Measurements from ENCODE around the gene PIP5K1B. TPM values are rescaled to one million over a fixed set of nuclear protein-coding genes. Genes with fewer than 3 reads are reported as not detected.

PIP5K1B gene
- total RNA-seq, 4 donors from 2014 or later: 1.2 to 2.6 (median 2.0) TPM

GRCh38 chr9:68841276-68842052 is 136.4 kb downstream of the PIP5K1B start:
- H3K9me3 ChIP-seq: no peaks in the 10 kb centered on the region
- TF ChIP-seq POLR2A (IDR thresholded peaks at IDR 0.05): no peak
- TF ChIP-seq, protein P1, sequence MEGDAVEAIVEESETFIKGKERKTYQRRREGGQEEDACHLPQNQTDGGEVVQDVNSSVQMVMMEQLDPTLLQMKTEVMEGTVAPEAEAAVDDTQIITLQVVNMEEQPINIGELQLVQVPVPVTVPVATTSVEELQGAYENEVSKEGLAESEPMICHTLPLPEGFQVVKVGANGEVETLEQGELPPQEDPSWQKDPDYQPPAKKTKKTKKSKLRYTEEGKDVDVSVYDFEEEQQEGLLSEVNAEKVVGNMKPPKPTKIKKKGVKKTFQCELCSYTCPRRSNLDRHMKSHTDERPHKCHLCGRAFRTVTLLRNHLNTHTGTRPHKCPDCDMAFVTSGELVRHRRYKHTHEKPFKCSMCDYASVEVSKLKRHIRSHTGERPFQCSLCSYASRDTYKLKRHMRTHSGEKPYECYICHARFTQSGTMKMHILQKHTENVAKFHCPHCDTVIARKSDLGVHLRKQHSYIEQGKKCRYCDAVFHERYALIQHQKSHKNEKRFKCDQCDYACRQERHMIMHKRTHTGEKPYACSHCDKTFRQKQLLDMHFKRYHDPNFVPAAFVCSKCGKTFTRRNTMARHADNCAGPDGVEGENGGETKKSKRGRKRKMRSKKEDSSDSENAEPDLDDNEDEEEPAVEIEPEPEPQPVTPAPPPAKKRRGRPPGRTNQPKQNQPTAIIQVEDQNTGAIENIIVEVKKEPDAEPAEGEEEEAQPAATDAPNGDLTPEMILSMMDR (IDR thresholded peaks at IDR 0.05 in 4 of 5, conservative IDR thresholded peaks at IDR 0.05 in 1 of 5): no peak
- no peak overlapping the region for H3K4me3 ChIP-seq
- in situ Hi-C loops (cut with MboI; ENCODE audit: low sequenced_read_pairs in 4 of 4): loop anchor here in 2 of 4 donors (25.0 kb wide), 2 partner anchors 104 to 254 kb away; no protein-coding TSS in a partner anchor
- H3K27me3 ChIP-seq: no peaks in the 10 kb centered on the region
- peaks cover 7 to 13% of the 10 kb centered on the region in 2 donors for H3K4me1 ChIP-seq
- ATAC-seq (peak in 1 of 2 donors; percentile 53), DNase-seq (no peak)
- intact Hi-C loops (cut with DNase I; ENCODE audit: low total_unique reads): loop anchor here (10.0 kb wide), 2 partner anchors 137 to 257 kb away; partner anchors contain the start of gene PIP5K1B
- peak overlapping the region in 2 of 4 donors; percentile 2 to 7 for H3K27ac ChIP-seq
- H3K36me3 ChIP-seq: no peaks in the 10 kb centered on the region

DNA sequence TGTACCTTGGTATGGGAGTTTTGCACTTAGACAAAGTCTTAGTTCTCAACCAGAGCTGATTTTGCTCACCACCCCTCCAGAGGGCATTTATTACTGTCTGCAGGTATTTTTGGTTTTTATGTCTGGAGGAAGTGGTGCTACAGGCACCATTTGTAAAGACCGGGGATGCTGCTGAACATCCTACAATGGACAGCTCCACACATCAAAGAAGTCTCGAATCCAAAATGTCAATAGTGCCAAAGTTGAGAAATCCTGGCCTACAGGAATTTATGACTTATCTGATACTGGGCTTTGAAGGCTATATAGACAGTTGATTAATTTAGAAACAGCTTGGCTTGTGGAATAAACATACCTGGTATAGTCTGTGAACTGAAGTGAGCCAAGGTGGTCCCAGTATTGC is 137.5 kb downstream of the PIP5K1B start:
- ATAC-seq: no peak

DNA sequence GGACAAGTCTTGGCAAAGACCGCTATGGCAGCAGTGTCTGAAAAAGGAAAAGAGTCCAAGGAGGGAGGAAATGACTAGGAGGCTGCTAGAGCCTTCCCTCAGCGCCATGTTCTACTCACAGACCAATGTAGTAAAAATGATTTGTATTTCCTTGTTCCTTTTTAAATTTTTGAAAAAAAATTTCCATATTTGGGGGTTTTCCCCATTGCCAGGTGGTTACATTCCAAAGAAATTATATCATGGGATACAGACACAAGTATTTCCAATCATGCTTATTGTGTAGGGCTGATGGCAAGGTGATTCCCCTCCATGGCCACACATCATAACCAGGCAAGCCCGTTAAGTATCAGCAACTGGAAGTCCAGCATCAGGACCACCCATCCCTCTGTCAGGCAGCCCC is 138.2 kb downstream of the PIP5K1B start:
- intact Hi-C loops (cut with DNase I; ENCODE audit: low total_unique reads): loop anchor here (10.0 kb wide), 2 partner anchors 138 to 258 kb away; partner anchors contain the start of gene PIP5K1B
- no peak for TF ChIP-seq POLR2A (IDR thresholded peaks at IDR 0.05)
- TF ChIP-seq, protein P1 (IDR thresholded peaks at IDR 0.05 in 4 of 5, conservative IDR thresholded peaks at IDR 0.05 in 1 of 5): no peak
- DNase-seq: no peak
- Histone ChIP-seq H3K9me3 (no peaks in the 10 kb centered on the region), H3K36me3 (no peaks in the 10 kb centered on the region), H3K27me3 (no peaks in the 10 kb centered on the region), H3K4me3 (no peak overlapping the region), H3K27ac (no peak overlapping the region), H3K4me1 (peaks cover 7 to 13% of the 10 kb centered on the region in 2 donors)
- in situ Hi-C loops (cut with MboI; ENCODE audit: low sequenced_read_pairs in 4 of 4): loop anchor here in 2 of 4 donors (25.0 kb wide), 2 partner anchors 106 to 256 kb away; no protein-coding TSS in a partner anchor
- ATAC-seq: no peak

More for the DNA sequence above, 137.5 kb downstream of the PIP5K1B start:
- H3K27ac ChIP-seq: no peak overlapping the region
- H3K4me3 ChIP-seq: no peak overlapping the region
- DNase-seq: no peak
- H3K27me3 ChIP-seq: no peaks in the 10 kb centered on the region
- intact Hi-C loops (cut with DNase I; ENCODE audit: low total_unique reads): loop anchor here (10.0 kb wide), 2 partner anchors 138 to 258 kb away; partner anchors contain the start of gene PIP5K1B
- H3K9me3 ChIP-seq: no peaks in the 10 kb centered on the region
- TF ChIP-seq POLR2A (IDR thresholded peaks at IDR 0.05): no peak
- TF ChIP-seq, protein P1 (IDR thresholded peaks at IDR 0.05 in 4 of 5, conservative IDR thresholded peaks at IDR 0.05 in 1 of 5): no peak
- in situ Hi-C loops (cut with MboI; ENCODE audit: low sequenced_read_pairs in 4 of 4): loop anchor here in 2 of 4 donors (25.0 kb wide), 2 partner anchors 105 to 255 kb away; no protein-coding TSS in a partner anchor
- H3K36me3 ChIP-seq: no peaks in the 10 kb centered on the region
- H3K4me1 ChIP-seq: peaks cover 7 to 13% of the 10 kb centered on the region in 2 donors

DNA sequence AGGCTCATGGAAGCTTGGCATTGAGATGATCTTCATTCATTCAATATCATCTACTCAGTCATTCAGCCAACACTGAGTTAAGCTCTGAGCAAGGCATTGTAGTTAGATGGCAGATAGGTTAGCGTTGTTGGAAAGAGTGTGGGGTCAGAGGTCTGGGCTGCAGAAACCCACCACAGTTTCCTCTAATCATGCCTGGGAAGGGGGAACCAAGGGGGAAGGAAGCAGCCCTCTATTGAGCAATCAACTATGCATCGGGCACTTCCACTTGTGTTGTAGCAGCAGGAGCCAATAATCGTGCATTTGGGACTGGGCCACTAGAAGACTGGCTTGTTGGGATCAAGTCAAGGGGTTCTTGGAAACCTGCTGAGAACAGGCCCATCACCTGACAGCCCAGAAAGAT is 139.1 kb downstream of the PIP5K1B start:
- no peak for TF ChIP-seq POLR2A (IDR thresholded peaks at IDR 0.05)
- TF ChIP-seq, protein P1 (IDR thresholded peaks at IDR 0.05 in 4 of 5, conservative IDR thresholded peaks at IDR 0.05 in 1 of 5): no peak
- Histone ChIP-seq H3K27ac (no peak overlapping the region), H3K36me3 (no peaks in the 10 kb centered on the region), H3K4me3 (no peak overlapping the region), H3K4me1 (peaks cover 7 to 13% of the 10 kb centered on the region in 2 donors), H3K27me3 (no peaks in the 10 kb centered on the region), H3K9me3 (no peaks in the 10 kb centered on the region)
- intact Hi-C loops (cut with DNase I; ENCODE audit: low total_unique reads) (loop anchor here (10.0 kb wide), 2 partner anchors 139 to 259 kb away; partner anchors contain the start of gene PIP5K1B), in situ Hi-C loops (cut with MboI; ENCODE audit: low sequenced_read_pairs in 4 of 4) (loop anchor here in 2 of 4 donors (25.0 kb wide), 2 partner anchors 107 to 257 kb away; no protein-coding TSS in a partner anchor)
- ATAC-seq: no peak
- no peak for DNase-seq
